SK-N-SH (cell line): Measurements from ENCODE around the gene HDAC7.

ENCODE experiments used
- NRF1 ChIP-seq: IDR thresholded peaks from 2 replicates; pipeline ENCODE4 v1.6.1; 2012; ENCODE audit warnings: low read depth, mild to moderate bottlenecking, low read length
- TAF1 ChIP-seq: IDR thresholded peaks from 2 replicates; pipeline ENCODE4 v1.6.1; 2012; ENCODE audit warnings: low read depth, mild to moderate bottlenecking, low read length, moderate library complexity, borderline replicate concordance
- TF ChIP-seq, protein P1 (sequence below): fragments of 200-600 bp; sonication (generic); IDR thresholded peaks from 2 replicates; pipeline ENCODE4 v1.6.1; 2017; ENCODE audit warnings: antibody characterized with exemption, mild to moderate bottlenecking, moderate library complexity
- TF ChIP-seq, protein P2 (sequence below): IDR thresholded peaks from 2 replicates; pipeline ENCODE4 v1.4.0; 2012; ENCODE audit warnings: low read depth

DNA sequence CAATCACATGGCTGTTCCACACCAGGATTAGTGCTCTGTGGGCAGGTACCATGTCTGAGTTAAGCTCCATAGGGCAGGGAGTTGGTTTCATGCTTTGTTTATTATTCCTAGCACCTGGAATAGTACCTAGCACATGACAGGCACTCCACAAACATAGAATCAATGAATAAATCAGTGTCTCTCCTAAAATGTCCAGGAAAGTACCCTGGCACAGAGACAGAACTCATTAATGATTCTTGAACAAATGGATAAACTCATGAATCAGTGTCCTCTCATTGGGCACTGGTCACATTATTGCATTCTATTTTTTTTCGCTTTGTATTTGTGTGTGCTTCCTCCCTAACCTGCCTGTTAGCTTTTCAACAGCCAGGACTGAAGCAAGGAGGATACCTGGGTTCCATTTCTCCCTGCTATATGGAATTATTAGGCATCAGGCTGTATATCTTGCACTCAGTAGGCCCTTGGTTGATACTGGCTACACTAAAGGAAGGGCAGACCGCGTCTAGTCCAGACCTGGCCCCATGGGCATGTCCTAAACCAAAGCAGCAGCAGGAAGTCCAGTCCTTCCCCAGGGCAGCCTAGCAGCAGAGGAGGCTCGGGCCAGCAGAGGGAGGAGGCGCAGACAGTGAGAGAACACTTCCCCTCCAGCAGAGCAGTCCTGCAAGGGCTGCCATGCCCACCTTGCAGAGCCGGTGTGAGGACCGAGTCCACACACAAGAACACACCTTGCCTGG, 18.4 kb downstream of the HDAC7 start:
- TF ChIP-seq, protein P1, sequence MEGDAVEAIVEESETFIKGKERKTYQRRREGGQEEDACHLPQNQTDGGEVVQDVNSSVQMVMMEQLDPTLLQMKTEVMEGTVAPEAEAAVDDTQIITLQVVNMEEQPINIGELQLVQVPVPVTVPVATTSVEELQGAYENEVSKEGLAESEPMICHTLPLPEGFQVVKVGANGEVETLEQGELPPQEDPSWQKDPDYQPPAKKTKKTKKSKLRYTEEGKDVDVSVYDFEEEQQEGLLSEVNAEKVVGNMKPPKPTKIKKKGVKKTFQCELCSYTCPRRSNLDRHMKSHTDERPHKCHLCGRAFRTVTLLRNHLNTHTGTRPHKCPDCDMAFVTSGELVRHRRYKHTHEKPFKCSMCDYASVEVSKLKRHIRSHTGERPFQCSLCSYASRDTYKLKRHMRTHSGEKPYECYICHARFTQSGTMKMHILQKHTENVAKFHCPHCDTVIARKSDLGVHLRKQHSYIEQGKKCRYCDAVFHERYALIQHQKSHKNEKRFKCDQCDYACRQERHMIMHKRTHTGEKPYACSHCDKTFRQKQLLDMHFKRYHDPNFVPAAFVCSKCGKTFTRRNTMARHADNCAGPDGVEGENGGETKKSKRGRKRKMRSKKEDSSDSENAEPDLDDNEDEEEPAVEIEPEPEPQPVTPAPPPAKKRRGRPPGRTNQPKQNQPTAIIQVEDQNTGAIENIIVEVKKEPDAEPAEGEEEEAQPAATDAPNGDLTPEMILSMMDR = no peak
- TF ChIP-seq NRF1 (no peak), TAF1 (no peak)
- TF ChIP-seq, protein P2, sequence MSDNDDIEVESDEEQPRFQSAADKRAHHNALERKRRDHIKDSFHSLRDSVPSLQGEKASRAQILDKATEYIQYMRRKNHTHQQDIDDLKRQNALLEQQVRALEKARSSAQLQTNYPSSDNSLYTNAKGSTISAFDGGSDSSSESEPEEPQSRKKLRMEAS = no peak
